Coronary artery (tissue), 2 donors: ENCODE data around the gene IMMP2L.

Experiments
- DNase-seq: peaks from one replicate; pipeline ENCODE4 v3.0.0-alpha.2; 2017; ENCODE audit warnings: low spot score
- H3K27ac ChIP-seq, 2 donors: fragments of 200-600 bp; sonication (generic); one replicate each; pipeline ENCODE4 v1.5.1; 2016 to 2019
- H3K4me3 ChIP-seq: fragments of 200-600 bp; sonication (generic); 2 replicates; pipeline ENCODE4 v1.5.1; 2016; ENCODE audit warnings: mild to moderate bottlenecking, moderate library complexity
- TF ChIP-seq, protein P1 (sequence below): fragments of 200-600 bp; sonication (generic); IDR thresholded peaks from one replicate; pipeline ENCODE4 v1.5.1; 2019; ENCODE audit warnings: antibody characterized with exemption

Gene IMMP2L

DNA sequence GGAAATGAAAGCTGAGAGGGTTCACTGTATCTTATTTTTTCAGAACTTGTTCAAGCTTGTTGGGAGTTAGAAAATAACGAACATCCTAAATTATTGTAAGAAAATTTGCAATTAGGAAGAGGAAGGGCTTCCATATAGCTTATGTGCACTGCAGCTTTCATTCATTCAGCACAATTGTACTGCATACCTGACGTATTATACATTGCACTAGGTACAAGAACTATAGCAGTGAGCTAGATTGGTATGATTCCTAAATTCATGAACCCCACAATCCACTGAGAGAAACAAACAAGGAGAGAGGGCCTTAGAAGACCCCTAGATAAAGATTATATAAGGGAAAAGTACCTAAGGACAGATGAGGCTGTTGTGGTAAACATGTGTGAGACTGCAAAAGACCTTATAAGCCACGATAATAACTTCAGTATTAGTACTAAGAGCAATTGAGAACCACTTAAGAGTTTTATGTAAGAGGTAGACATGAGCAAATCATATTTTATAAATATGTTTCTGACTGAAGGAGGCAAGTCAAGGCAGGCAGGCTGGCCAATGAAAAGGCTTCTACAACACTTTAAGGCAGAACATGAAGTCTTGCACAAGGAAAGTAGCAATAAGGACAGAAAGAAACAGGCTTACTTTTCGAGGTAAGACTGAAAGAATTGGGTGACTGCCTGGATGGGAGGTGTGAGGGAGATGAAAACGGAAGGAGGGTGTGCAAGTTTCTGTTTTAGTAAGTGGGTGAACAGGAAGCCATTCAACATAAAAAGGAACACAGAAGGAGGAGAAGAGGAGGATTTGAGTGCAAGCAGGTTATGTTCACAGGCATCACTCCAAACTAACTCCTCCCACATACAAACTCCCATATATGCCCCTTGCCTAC, 549.3 kb downstream of the IMMP2L start:
- DNase-seq: no peak
- no peak overlapping the region for H3K27ac ChIP-seq
- TF ChIP-seq, protein P1, sequence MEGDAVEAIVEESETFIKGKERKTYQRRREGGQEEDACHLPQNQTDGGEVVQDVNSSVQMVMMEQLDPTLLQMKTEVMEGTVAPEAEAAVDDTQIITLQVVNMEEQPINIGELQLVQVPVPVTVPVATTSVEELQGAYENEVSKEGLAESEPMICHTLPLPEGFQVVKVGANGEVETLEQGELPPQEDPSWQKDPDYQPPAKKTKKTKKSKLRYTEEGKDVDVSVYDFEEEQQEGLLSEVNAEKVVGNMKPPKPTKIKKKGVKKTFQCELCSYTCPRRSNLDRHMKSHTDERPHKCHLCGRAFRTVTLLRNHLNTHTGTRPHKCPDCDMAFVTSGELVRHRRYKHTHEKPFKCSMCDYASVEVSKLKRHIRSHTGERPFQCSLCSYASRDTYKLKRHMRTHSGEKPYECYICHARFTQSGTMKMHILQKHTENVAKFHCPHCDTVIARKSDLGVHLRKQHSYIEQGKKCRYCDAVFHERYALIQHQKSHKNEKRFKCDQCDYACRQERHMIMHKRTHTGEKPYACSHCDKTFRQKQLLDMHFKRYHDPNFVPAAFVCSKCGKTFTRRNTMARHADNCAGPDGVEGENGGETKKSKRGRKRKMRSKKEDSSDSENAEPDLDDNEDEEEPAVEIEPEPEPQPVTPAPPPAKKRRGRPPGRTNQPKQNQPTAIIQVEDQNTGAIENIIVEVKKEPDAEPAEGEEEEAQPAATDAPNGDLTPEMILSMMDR: no peak
- no peak overlapping the region for H3K4me3 ChIP-seq

DNA sequence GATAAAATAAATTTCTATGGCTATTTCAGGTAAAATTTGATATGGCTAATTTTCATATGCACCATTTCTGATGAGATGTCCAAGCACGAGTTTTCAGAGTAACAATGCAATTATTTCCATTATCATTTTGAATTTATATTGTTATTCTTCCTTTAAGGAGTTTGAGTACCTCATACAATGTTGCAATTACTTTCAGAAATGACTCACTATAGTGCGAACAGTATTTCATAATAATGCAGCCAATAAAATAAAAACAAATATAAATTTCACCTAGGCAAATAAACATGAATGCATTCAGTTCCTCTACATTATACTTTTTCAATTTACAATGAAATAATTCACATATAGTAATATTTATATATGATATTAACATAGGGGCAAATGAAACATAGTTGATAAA, 550.1 kb downstream of the IMMP2L start:
- DNase-seq: no peak
- Histone ChIP-seq H3K27ac (no peak overlapping the region), H3K4me3 (no peak overlapping the region)
- TF ChIP-seq, protein P1: no peak

DNA sequence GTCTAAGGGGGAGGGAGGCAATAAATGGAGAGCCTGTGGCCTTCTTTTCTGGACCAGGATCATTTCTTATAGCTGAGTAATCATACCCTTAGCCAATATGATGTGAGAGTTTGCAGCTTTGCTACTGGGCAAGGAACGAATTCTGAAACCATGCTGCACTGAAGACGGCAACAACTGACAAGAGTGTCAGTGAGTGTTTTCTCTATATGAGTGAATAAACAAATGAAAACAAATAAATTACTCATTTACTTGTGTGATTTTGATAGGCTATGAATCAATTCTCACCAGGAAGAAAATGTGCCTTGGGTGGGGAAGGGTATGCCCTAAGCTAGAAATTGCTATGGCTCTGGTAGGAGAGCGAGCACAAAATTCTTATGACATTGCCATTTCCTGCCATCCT, 550.8 kb downstream of the IMMP2L start:
- no peak for DNase-seq
- Histone ChIP-seq H3K27ac (no peak overlapping the region), H3K4me3 (no peak overlapping the region)
- TF ChIP-seq, protein P1: no peak

DNA sequence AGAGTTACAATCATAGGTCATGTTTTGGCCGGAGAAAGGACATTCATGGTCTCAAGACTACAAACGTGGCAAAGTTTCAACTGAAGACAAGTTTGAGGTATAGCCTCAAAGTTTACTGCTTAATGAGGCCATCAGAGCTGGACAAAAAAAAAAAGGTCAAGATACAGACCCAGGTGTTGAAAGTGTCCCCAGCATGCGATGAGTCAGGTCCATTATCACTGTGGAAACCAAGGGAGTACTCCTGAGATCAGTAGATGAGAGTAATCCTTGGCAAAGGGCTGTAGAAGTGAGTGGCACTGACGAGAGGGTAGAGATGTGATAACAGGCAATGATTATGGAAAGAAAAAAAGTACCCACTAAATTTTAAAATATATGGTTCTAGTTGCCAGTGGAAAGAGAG, 551.5 kb downstream of the IMMP2L start:
- no peak overlapping the region for H3K27ac ChIP-seq
- DNase-seq: no peak

DNA sequence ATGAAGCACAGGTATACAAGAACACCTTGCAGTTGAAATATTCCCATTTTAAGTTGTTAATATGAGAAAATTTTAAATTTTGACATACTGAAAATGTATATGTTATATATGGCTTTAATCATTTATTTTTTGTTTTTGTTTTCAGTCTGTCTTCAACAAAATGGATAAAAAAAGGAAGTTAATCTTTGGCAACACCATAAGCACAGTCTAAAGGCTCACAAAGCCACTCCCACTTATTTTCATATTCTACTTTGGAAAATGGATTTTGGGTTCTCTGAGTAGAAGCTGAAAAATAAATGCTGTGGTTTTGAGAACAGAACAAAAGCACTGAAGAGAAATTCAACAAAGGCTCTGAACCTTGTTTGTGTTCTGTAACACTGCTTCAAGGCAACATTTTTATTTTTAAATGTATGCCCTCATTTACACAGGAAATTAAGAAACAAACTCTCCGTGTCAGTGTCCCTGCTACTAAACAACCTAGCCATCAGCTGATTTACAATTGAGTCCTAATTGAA, 552.7 kb downstream of the IMMP2L start:
- TF ChIP-seq, protein P1: no peak
- no peak overlapping the region for H3K27ac ChIP-seq
- no peak for DNase-seq
- H3K4me3 ChIP-seq: no peak overlapping the region

More for the DNA sequence above, 551.5 kb downstream of the IMMP2L start:
- H3K4me3 ChIP-seq: no peak overlapping the region
- TF ChIP-seq, protein P1: no peak

DNA sequence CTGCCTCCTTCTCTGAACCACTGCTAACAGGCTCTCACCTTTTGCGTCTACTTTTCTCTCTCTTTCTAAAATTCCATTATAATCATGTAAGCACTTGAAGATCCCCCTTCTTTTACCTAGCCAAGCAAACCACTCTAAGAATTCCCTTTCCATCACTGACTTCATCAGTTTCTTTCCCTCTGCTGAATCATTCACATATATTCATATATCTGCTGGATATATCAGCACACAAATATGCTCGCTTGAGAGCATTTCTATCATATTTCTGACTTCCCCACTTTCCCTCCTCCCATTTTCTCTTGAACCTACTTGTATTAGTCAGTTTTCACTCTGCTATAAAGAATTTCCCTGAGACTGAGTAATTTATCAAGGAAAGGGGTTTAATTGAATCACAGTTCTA, 555.6 kb downstream of the IMMP2L start:
- DNase-seq: no peak
- TF ChIP-seq, protein P1: no peak
- Histone ChIP-seq H3K27ac (no peak overlapping the region), H3K4me3 (no peak overlapping the region)

DNA sequence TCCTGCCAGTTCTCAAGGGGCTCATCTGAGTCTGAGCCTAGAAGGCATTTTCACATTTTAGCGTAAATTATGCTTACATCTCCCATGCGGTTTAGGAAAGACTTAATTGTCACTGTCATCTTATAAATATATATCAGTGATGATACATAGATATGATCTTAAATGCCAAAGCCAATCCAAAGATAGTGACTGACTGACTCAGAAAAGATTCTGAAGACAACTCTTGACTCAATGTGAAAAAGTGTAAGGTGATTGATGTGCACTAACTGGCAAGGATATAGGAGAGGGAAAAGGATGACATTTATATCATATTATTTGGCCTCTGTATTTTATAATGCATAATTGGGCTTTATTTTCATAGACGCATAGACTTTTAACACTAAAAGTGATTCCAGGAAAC, 556.3 kb downstream of the IMMP2L start:
- TF ChIP-seq, protein P1: no peak
- no peak overlapping the region for H3K27ac ChIP-seq
- no peak for DNase-seq
- H3K4me3 ChIP-seq: no peak overlapping the region
